NCI-H526 treated with DMSO at 0.1 percent for 48 hours (cell line): ENCODE results near the gene ITPRID1.

Source experiments
- DNase-seq: peaks from one replicate; lab custom pipeline; 2025; lab: John Stamatoyannopoulos, UW

ITPRID1 gene

GRCh38 chr7:31633894-31634494 is 120.1 kb downstream of the ITPRID1 start:
- DNase-seq, result peak; percentile 57

GRCh38 chr7:31640381-31640780 is 126.5 kb downstream of the ITPRID1 start:
- DNase-seq, result no peak

DNA sequence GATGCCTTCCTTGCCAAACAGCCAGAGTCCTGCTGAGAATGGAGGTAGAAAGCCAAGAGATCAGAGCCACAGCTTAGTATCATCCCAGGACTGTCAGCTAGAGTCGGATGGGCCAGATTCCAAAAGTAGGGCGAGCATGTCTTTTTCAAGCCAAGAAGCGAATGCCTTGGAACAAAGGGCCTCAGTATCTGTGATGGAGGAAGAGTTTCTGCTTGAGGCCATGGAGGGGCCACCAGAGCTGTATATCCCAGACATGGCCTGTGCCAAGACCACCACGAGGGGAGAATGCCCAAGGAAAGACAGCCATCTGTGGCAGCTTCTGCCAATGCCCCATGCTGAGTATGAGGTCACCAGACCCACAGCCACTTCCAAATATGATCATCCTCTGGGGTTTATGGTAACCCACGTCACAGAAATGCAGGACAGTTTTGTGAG is 128.8 kb downstream of the ITPRID1 start:
- no peak for DNase-seq

DNA sequence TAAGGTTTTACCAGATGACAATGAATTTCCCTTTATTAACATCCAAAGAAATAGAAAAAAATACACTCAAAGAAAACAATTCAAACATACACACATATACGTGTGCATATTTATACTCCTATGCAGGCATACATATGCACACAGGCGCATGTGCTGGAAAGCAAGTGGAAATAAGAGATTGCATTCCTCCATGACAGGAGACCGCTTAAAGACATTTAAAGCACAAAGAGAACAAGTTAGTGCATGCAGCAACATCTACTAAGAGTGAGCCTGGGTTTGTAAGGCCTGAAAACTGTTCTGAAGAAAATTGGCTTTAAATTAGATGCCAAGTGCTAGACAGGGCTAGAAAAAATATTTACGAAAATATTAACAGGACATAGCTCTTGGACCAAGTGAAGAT is 133.1 kb downstream of the ITPRID1 start:
- no peak for DNase-seq

DNA sequence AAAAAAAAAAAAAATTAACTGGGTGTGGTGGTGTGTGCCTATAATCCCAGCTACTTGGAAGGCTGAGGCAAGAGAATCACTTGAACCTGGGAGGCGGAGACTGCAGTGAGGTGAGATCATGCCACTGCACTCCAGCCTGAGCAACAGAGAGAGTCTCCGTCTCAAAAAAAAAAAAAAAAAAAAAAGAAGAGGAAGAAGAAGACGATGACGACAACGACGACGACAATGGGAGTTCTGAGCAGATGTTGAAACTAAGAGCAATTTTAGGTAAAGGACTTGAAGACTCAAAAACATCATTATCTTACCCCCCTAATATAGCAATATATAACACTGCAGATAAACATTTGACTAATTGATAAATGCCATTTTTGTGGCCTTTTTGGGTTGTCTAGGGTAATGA is 133.6 kb downstream of the ITPRID1 start:
- no peak for DNase-seq

DNA sequence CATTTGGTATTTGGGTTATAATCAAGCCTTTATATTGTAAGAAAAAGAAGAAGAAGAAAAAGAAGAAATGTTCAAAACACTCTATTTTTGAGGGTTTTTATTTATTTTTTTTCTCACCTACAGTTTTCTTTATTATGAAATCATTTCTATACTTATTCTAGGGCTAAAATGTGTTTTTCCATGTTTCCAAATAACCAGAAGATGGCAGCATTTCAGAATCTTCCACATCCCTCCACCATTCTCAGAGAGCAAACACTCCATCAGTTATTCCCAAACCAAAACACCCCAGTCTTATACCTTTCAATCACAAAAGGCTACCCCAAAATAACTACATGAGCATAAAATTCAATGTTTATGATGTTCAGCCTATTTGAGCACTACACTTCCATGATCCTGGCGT is 134.4 kb downstream of the ITPRID1 start:
- DNase-seq, result no peak

DNA sequence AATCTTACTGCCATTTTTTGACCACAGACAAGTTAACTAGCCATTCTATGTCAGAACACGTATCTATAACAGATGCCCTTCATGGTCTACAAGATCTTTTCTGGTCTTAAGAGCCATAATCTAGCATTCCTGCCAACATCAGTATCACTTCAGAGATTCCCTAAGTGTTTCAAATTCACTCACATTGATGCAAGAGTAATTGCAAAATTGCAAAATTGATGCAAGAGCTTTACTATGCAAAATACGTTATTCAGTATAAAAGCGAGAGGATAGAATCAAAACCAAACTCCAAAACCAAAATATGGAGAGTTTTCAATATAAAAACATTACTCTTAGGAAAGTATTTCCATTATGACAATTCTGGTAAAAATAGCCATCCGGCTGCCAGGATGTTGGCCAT is 135.0 kb downstream of the ITPRID1 start:
- no peak for DNase-seq

GRCh38 chr7:31651234-31652062 is 137.6 kb downstream of the ITPRID1 start:
- no peak for DNase-seq

DNA sequence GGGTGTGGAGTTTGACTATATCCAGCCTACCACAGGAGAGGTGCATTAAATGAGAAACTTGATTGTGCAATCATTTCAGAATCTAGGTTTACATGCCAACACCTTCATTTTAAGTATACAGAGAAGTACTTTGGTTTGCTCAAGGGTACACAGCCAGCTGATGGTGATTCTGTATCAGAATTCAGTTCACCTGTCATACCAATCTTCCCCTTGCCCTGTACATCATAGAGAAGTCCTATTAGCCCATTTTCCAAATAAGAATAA is 138.1 kb downstream of the ITPRID1 start:
- DNase-seq, result no peak

- no peak for DNase-seq
Observed at GRCh38 chr7:31663072-31663471, 149.2 kb downstream of the ITPRID1 start.

GRCh38 chr7:31664890-31665289 is 151.0 kb downstream of the ITPRID1 start:
- no peak for DNase-seq

GRCh38 chr7:31665546-31665945 is 151.7 kb downstream of the ITPRID1 start:
- no peak for DNase-seq

DNA sequence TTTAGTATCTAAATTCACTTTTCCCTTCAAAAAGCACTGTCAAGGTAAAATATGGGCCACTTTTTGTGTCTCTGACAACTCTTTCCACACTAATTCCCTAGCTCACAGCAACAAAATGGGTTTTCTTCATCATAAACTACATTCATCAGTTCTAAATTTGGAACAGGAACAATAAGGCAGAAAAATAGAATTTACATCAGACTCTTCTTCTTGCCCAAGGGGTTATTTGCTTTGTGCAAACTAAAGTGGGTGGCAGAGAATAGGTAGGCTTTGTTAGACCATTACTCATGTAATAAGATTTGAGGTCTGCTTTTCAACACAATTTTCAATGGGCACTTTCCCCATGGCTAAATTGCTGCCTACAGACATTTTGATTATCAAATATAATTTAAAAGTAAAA is 155.6 kb downstream of the ITPRID1 start:
- no peak for DNase-seq

DNA sequence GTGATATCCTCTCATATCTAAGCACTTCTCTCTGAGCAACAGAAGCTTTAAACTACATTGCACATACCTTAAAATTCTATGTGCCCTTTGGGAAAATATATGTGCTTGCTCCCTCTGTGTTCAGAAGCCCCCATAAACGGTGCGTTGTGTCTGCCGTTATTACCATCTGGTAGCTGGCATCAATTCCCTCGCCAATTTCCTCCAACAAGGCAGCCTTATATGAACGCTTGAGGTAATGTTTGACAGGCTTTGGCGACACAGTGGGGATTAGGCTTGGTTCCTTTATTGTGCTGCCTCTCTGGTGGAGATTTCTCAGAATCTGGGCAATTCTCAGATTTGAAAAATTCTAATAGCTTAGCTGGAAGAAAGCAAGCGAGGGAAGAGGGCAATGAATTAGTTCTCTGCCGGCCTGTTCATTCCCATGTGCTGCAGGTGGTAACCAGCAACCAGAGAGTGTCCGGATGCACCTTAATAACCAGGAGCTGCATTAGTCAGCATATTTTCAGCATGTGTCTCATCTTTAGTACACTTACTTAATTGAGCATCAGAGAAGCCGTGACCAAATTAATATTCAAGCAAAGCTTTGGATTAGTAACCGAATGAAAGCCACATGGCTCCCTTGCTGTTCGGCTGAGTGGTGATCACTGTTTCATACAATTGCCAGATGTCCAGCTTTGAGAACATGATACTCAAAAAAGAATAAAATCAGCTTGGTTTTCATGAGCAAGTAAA is 165.8 kb downstream of the ITPRID1 start:
- no peak for DNase-seq

DNA sequence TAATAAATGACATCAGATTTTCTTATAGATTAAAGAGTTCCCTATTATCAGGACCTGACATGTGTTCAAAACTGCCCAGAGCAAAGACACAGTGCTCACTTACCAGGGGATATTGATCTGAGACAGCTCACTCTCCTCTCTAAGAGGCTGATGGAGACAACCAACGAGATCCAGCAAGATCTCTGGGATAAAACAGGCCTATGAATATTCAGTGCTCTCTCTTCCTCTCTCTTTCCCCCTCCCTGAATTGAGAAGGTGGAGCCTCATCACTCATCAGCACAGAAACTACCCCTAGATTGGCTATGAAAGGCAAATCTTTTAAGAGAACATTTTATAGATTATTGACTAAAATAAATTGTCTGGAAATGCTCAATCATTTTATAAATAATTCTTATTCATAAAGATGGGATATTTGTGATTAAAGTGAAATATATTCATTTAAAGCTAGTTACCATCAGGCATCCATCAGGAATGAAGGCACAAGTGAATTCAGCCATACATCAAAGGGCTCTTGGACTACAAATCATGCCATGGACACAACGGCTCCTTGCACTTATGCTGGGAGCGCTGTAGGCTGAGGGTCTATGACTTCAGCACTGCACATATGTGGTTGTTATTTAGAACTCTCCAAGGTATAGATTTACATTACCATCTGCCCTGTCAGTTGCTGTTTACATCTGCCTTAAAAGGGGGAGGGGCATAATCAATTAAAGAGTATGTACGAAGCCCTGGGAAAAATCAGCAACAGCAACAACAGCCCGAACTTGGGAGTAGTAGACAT is 169.7 kb downstream of the ITPRID1 start:
- no peak for DNase-seq

GRCh38 chr7:31687024-31687748 is 173.3 kb downstream of the ITPRID1 start, which contains the start of gene PPP1R17:
PPP1R17 (plus strand) TSS chr7:31687215; CDS start chr7:31692442, 5,227 bp downstream.
- DNase-seq, result no peak

DNA sequence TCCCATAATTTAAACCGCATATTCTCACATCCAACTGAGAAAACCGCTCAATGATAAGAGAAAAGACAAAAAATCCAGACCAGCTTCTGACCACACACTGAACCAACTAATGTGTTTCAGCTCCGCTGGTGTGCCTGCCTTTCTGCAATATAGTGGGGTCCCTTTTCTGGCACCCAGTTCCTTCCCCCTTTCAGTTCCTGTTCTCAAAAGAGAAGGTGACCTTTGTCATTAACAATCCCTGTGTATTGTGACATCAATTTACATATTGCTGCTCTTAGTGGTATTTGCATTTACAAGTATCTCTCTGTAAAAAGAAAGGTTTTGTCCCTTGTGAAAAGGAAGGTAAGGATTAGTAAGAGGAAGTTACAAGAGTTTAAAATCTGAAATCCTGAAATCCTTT is 174.5 kb downstream of the ITPRID1 start:
- DNase-seq, result no peak

- DNase-seq, result no peak
Observed at GRCh38 chr7:31688996-31689395, 175.1 kb downstream of the ITPRID1 start.

GRCh38 chr7:31690935-31691334 is 177.0 kb downstream of the ITPRID1 start:
- no peak for DNase-seq

GRCh38 chr7:31692451-31692850 is 178.6 kb downstream of the ITPRID1 start:
- no peak for DNase-seq

DNA sequence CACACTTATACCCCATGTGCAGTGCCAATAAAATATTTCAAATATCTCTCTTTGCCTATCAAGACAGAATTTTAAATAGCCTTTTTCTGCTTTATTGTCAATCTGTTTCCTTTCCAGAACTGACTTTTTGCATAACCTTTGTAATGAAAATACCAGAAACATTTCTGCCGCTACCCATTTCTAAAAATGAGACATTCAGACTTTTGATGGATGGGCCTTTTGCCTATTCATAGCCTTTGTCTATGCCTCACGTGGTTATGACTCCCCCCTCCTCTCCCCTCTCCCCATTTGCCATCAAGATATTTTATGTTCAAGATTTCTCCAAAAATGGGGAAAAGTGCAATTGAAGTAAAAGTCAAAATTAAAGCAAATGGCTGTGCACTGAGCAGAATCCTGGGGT is 179.0 kb downstream of the ITPRID1 start:
- DNase-seq, result no peak
